ENCODE measurements around the gene CRIM1. TPM values are rescaled to one million over a fixed set of nuclear protein-coding genes. Genes with fewer than 3 reads are reported as not detected.
A peak's percentile ranks its signal among the peaks of the same experiment; 100 is the strongest.

CRIM1 gene
- total RNA-seq, 1 experiment from 2014 or later = 46.5 TPM

DNA sequence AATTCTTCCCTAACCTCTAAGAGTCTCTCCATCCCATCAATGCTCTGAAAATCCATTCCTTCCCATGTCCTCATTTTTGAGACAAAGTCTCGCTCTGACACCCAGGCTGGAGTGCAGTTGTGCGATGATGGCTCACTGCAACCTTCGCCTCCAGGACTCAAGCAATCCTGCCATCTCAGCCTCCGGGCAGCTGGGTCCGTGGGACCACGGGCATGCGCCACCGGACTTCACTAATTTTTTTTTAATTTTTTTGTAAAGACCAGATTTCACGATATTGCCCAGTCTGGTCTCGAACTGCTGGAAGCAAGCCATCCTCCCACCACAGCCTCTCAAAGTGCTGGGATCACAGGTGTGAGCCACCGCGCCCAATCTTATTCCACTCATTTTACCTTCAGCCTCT lies 240.8 kb downstream of the CRIM1 start:
- Histone ChIP-seq H3K4me3 (ENCODE audit: low read depth, low read length, poor library complexity, severe bottlenecking) (peak overlapping the region; percentile 83), H3K27me3 (replicated peaks; ENCODE audit: insufficient read depth, low read depth, low read length, poor library complexity) (no peaks in the 10 kb centered on the region), H3K36me3 (ENCODE audit: insufficient read depth, low read length, poor library complexity, severe bottlenecking) (no peaks in the 10 kb centered on the region), H3K27ac (ENCODE audit: low read depth, low read length, poor library complexity, severe bottlenecking) (no peak overlapping the region), H3K4me1 (ENCODE audit: insufficient read depth, low read length, poor library complexity, severe bottlenecking) (peaks cover 7% of the 10 kb centered on the region), H3K9me3 (ENCODE audit: low read depth, low read length, poor library complexity, severe bottlenecking) (no peaks in the 10 kb centered on the region)
- CTCF ChIA-PET = no interaction called here
- DNase-seq (ENCODE audit: low spot score) = no peak
- TF ChIP-seq EZH2 (IDR thresholded peaks at IDR 0.05; ENCODE audit: borderline replicate concordance, low read depth, low read length, poor library complexity, severe bottlenecking) (no peak), CTCF (conservative IDR thresholded peaks at IDR 0.05; ENCODE audit: low read depth, low read length) (no peak)
- intact Hi-C loops (cut with micrococcal nuclease; ENCODE audit: unreplicated experiment) = no loop called here
- no TSS peak for BruUV-seq (replicated peaks)
- POLR2A ChIA-PET (ENCODE audit: low non-redundant PET) = no interaction called here

DNA sequence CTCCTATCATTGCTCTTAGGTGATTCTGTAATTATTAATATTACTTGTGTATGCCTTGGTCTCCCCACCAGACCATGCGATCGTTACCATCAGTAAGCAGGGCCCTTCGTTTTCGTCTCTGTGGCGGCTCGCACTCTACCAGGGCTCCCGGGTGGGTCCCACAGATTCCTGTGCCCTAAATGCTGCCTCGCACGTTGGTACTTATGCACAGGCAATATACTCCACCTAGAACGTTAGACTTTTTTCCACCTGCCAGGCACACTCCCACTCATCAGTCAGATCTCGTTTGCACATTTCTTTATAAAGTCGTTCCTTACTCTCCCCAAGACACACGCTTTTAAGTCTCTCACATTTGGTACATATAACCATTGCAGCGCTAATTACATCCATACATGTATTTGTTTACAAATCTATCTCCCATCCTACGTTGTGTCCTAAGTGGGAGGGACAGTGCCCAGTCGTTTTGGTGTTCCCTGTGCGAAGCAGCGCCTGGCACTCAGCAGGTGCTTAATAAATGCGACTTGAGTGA lies 241.5 kb downstream of the CRIM1 start:
- no peaks in the 10 kb centered on the region for H3K9me3 ChIP-seq (ENCODE audit: low read depth, low read length, poor library complexity, severe bottlenecking)
- peak overlapping the region; percentile 77 for H3K27ac ChIP-seq (ENCODE audit: low read depth, low read length, poor library complexity, severe bottlenecking)
- no peak for DNase-seq (ENCODE audit: low spot score)
- no peaks in the 10 kb centered on the region for H3K36me3 ChIP-seq (ENCODE audit: insufficient read depth, low read length, poor library complexity, severe bottlenecking)
- H3K4me3 ChIP-seq (ENCODE audit: low read depth, low read length, poor library complexity, severe bottlenecking) = peak overlapping the region; percentile 83
- ChIA-PET POLR2A (ENCODE audit: low non-redundant PET) (no interaction called here), CTCF (no interaction called here)
- TF ChIP-seq EZH2 (IDR thresholded peaks at IDR 0.05; ENCODE audit: borderline replicate concordance, low read depth, low read length, poor library complexity, severe bottlenecking) = no peak
- no peak for TF ChIP-seq CTCF (conservative IDR thresholded peaks at IDR 0.05; ENCODE audit: low read depth, low read length)
- H3K4me1 ChIP-seq (ENCODE audit: insufficient read depth, low read length, poor library complexity, severe bottlenecking) = peaks cover 7% of the 10 kb centered on the region
- intact Hi-C loops (cut with micrococcal nuclease; ENCODE audit: unreplicated experiment) = no loop called here
- no peaks in the 10 kb centered on the region for H3K27me3 ChIP-seq (replicated peaks; ENCODE audit: insufficient read depth, low read depth, low read length, poor library complexity)
- TSS peak; percentile 59 for BruUV-seq (replicated peaks)

DNA sequence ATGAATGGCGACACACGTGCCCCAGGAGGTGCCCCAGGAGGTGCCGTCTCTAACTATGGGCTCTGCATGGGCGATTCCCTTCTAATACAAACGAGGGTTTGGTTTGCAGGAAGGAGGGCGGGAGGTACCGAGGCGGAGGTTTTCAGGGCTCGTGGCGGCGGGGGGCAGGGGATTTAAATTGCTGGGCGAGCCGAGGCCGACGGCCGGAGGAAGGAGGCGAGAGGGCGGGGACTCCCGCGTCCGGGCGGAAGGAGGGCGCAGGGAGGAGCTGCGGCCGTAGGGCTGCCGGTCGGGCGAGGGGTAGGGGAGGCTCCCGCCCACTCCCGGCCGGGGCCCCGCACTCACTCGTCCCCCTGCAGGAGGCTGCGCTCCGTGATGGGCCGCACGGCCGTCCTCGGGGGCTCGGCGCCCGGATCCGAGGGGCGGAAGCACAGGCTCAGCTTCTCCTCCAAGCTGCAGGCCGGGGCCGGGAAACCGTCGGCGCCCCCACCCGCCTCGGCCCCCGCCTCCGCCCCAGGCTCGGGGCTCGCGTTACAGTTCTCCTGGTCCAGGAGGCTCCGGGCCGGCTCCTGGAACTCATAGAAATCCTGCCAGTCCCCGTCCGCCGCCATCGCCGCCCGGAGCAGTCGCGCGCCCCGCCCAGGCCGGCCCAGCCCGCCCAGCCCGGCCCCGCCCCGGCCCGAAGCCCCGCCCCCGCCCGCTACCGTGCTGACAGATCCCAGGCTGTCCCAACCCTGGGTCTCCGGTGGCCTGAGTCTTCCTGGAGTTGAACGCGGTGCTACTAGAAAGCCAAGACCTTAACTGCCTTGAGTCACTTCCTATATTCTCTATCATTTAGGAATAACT lies 242.2 kb downstream of the CRIM1 start, which contains the start of gene FEZ2:
Gene FEZ2, minus strand, starts transcription at position 637 of the 846 bp plus-strand sequence. Its CDS starts 26 bp downstream, at position 611.
- peak; percentile 80 for DNase-seq (ENCODE audit: low spot score)
- Histone ChIP-seq H3K9me3 (ENCODE audit: low read depth, low read length, poor library complexity, severe bottlenecking) (no peaks in the 10 kb centered on the region), H3K36me3 (ENCODE audit: insufficient read depth, low read length, poor library complexity, severe bottlenecking) (no peaks in the 10 kb centered on the region), H3K4me1 (ENCODE audit: insufficient read depth, low read length, poor library complexity, severe bottlenecking) (peaks cover 7% of the 10 kb centered on the region), H3K4me3 (ENCODE audit: low read depth, low read length, poor library complexity, severe bottlenecking) (peak within 1 kb of the TSS; percentile 83), H3K27me3 (replicated peaks; ENCODE audit: insufficient read depth, low read depth, low read length, poor library complexity) (no peaks in the 10 kb centered on the region), H3K27ac (ENCODE audit: low read depth, low read length, poor library complexity, severe bottlenecking) (peak within 1 kb of the TSS; percentile 77)
- BruUV-seq (replicated peaks) = no TSS peak
- ChIA-PET POLR2A (ENCODE audit: low non-redundant PET) (no interaction called here), CTCF (no interaction called here)
- intact Hi-C loops (cut with micrococcal nuclease; ENCODE audit: unreplicated experiment) = no loop called here
- TF ChIP-seq EZH2 (IDR thresholded peaks at IDR 0.05; ENCODE audit: borderline replicate concordance, low read depth, low read length, poor library complexity, severe bottlenecking) (no peak), CTCF (conservative IDR thresholded peaks at IDR 0.05; ENCODE audit: low read depth, low read length) (no peak)

Other genes with a start within 250 kb of the CRIM1 start
- gene FEZ2, start 242.4 kb downstream of the CRIM1 start, total RNA-seq (2021) = 57.5 and 62.9 TPM in 2 replicates

Data from A673 (cell line).